Thymus (tissue), 11 donors: Measurements from ENCODE around the gene FTSJ1. TPM values are rescaled to one million over a fixed set of nuclear protein-coding genes. Genes with fewer than 3 reads are reported as not detected.
"Not testable (repeated sequence)": the region's sequence is repeated elsewhere in the genome, so short reads cannot be mapped to it uniquely, and the experiment has no call there.

ENCODE experiments used
- DNase-seq, 9 donors: peaks; one replicate each; pipeline ENCODE4 v3.0.0-alpha.2; 2013; ENCODE audit warnings: low spot score in 9 of 9, low read depth in 6 of 9, missing footprints in 1 of 9
- H3K27ac ChIP-seq, 2 donors: one replicate each; pipeline ENCODE4 v1.5.1; 2013; ENCODE audit warnings: control low read depth in 1 of 2, low read depth in 1 of 2, low read length in 1 of 2, mild to moderate bottlenecking in 1 of 2, moderate library complexity in 1 of 2
- H3K27me3 ChIP-seq, 2 donors: one replicate each; pipeline ENCODE4 v1.5.1; 2013; ENCODE audit warnings: low read length in 1 of 2; ENCODE audit not compliant: control insufficient read depth in 2 of 2, insufficient read depth in 1 of 2
- H3K36me3 ChIP-seq, 2 donors: one replicate each; pipeline ENCODE4 v1.5.1; 2013; ENCODE audit warnings: low read length in 1 of 2, mild to moderate bottlenecking in 1 of 2, moderate library complexity in 1 of 2; ENCODE audit not compliant: control insufficient read depth in 2 of 2, insufficient read depth in 2 of 2
- H3K4me1 ChIP-seq, 2 donors: one replicate each; pipeline ENCODE4 v1.5.1; 2013; ENCODE audit warnings: low read length in 2 of 2; ENCODE audit not compliant: control insufficient read depth in 2 of 2, insufficient read depth in 2 of 2
- H3K4me3 ChIP-seq, 2 donors: one replicate each; pipeline ENCODE4 v1.5.1; 2013; ENCODE audit warnings: low read length in 2 of 2, control low read depth in 1 of 2, mild to moderate bottlenecking in 1 of 2
- H3K9me3 ChIP-seq, 2 donors: one replicate each; pipeline ENCODE4 v1.5.1; 2013; ENCODE audit warnings: low read length in 1 of 2, mild to moderate bottlenecking in 1 of 2; ENCODE audit not compliant: control insufficient read depth in 2 of 2, insufficient read depth in 1 of 2
- WGBS: extraction: QIAGEN DNeasy Blood & Tissue Kit; methylation state at CpG from one replicate; pipeline ENCODE4 v1.1.7; 2013; 5-methylcytosine and 5-hydroxymethylcytosine counted together
- polyA plus RNA-seq: library from polyadenylated mRNA; stranded (reverse); fragments of 200-250 nt; gene quantifications from one replicate; pipeline ENCODE4 v1.2.3, GENCODE V29; 2013
- total RNA-seq: library from RNA; stranded (reverse); fragments of 120-200 nt; gene quantifications from one replicate; pipeline ENCODE4 v1.2.4, GENCODE V29; 2013
- donor health status: healthy.

Gene FTSJ1
- total and polyA plus RNA-seq, 2 donors, result 34.2 to 54.3 TPM

DNA sequence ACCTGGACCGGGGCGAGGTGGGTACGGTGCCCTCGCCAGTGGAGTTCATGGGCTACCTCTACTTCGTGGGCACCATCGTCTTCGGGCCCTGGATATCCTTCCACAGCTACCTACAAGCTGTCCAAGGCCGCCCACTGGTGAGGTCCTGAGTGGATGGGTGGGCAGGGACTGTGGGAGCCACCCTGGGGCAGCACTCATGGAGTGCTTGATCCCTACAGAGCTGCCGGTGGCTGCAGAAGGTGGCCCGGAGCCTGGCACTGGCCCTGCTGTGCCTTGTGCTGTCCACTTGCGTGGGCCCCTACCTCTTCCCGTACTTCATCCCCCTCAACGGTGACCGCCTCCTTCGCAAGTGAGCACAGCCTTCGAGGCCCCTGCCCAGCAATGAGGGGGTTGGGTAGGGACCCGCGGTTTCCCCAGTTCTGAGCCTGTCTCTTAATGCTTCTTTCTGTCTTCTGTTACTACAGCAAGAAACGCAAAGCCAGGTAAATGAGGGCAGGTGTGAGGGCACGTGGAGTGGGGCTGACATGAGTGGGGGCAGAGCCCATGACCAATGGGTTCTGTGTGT is 36.5 kb downstream of the FTSJ1 start:
- WGBS, result 97% methylated on average over 20 of the region's 20 CpGs

DNA sequence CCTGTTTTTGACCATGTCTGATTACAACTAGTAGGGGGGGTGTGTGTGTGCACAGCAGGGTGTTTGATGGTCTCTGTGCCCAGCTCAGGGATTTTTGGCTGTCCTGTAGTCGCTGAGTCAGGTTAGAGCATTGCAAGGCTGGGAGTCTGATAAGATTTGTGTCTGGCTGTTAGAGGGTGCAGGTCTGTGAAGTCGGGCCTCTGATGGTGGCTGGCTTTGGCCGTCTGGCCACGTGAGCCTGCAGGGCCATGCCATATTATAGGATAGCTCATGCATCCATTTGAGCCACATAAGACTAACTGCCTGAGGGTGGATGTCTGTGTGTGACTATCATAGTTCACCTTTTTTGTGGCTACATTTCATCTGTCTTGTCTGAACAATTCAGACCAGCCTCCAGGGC is 37.7 kb downstream of the FTSJ1 start:
- no peak for DNase-seq
- 99% methylated on average over 4 of the region's 4 CpGs for whole genome bisulfite sequencing
- H3K27me3 ChIP-seq, result no peaks in the 10 kb centered on the region

More for the DNA sequence above, 36.5 kb downstream of the FTSJ1 start:
- no peak overlapping the region for H3K4me3 ChIP-seq
- H3K4me1 ChIP-seq, result peaks cover 5 to 13% of the 10 kb centered on the region in 2 donors
- no peak for DNase-seq
- no peaks in the 10 kb centered on the region for H3K27me3 ChIP-seq
- H3K9me3 ChIP-seq, result peaks cover 0 to 4% of the 10 kb centered on the region in 2 donors
- H3K27ac ChIP-seq, result no peak overlapping the region
- peaks cover 0 to 9% of the 10 kb centered on the region in 2 donors for H3K36me3 ChIP-seq

GRCh38 chrX:48514126-48514806 is 38.3 kb downstream of the FTSJ1 start:
- H3K27me3 ChIP-seq, result no peaks in the 10 kb centered on the region
- peaks cover 0 to 9% of the 10 kb centered on the region in 2 donors for H3K36me3 ChIP-seq
- peaks cover 5 to 9% of the 10 kb centered on the region in 2 donors for H3K4me1 ChIP-seq
- no peak overlapping the region for H3K4me3 ChIP-seq
- WGBS, result 97% methylated on average over 16 of the region's 16 CpGs
- no peak for DNase-seq
- peaks cover 0 to 4% of the 10 kb centered on the region in 2 donors for H3K9me3 ChIP-seq
- H3K27ac ChIP-seq, result no peak overlapping the region

More for the DNA sequence above, 37.7 kb downstream of the FTSJ1 start:
- Histone ChIP-seq H3K4me1 (peaks cover 5 to 11% of the 10 kb centered on the region in 2 donors), H3K36me3 (peaks cover 0 to 9% of the 10 kb centered on the region in 2 donors), H3K4me3 (no peak overlapping the region), H3K9me3 (peaks cover 0 to 4% of the 10 kb centered on the region in 2 donors), H3K27ac (no peak overlapping the region)

- peaks cover 0 to 7% of the 10 kb centered on the region in 2 donors for H3K4me1 ChIP-seq
- H3K36me3 ChIP-seq, result peaks cover 0 to 9% of the 10 kb centered on the region in 2 donors
- H3K4me3 ChIP-seq, result no peak overlapping the region
- H3K27ac ChIP-seq, result no peak overlapping the region
- no peaks in the 10 kb centered on the region for H3K27me3 ChIP-seq
- WGBS, result 98% methylated on average over 9 of the region's 9 CpGs
- no peak for DNase-seq
- peaks cover 0 to 4% of the 10 kb centered on the region in 2 donors for H3K9me3 ChIP-seq
Measured at GRCh38 chrX:48514868-48515460, 39.0 kb downstream of the FTSJ1 start.

GRCh38 chrX:48515842-48516241 is 39.8 kb downstream of the FTSJ1 start:
- Histone ChIP-seq H3K4me1 (peaks cover 3 to 15% of the 10 kb centered on the region in 2 donors), H3K27me3 (no peaks in the 10 kb centered on the region), H3K9me3 (peaks cover 0 to 4% of the 10 kb centered on the region in 2 donors), H3K27ac (no peak overlapping the region), H3K36me3 (peaks cover 0 to 9% of the 10 kb centered on the region in 2 donors), H3K4me3 (no peak overlapping the region)
- WGBS, result 98% methylated on average over 10 of the region's 10 CpGs
- no peak for DNase-seq

- Histone ChIP-seq H3K9me3 (peaks cover 0 to 4% of the 10 kb centered on the region in 2 donors), H3K4me3 (no peak overlapping the region), H3K4me1 (peaks cover 3 to 19% of the 10 kb centered on the region in 2 donors), H3K27me3 (no peaks in the 10 kb centered on the region), H3K27ac (no peak overlapping the region), H3K36me3 (peaks cover 0 to 9% of the 10 kb centered on the region in 2 donors)
- WGBS, result 96% methylated on average over 10 of the region's 10 CpGs
- DNase-seq, result no peak
Measured at GRCh38 chrX:48516285-48516684, 40.3 kb downstream of the FTSJ1 start.

DNA sequence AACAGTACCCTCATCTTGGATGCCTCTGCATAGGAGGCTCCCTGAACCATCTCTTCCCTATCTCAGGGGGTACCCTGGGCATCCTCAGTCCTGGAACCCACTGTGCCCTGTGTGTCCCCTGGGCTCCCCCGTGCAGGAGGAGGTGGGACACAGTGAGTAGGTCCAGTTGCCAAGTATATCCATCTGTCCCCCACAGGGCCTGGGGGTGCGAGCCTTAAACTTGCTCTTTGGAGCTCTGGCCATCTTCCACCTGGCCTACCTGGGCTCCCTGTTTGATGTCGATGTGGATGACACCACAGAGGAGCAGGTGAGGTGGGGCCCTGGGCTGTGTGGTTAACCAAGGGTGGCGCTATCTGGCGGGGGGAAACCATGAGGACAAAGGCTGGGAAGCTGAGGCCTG is 41.0 kb downstream of the FTSJ1 start:
- H3K9me3 ChIP-seq, result peaks cover 0 to 4% of the 10 kb centered on the region in 2 donors
- DNase-seq, result no peak
- WGBS, result 50% methylated on average over 5 of the region's 5 CpGs
- H3K27ac ChIP-seq, result no peak overlapping the region
- no peaks in the 10 kb centered on the region for H3K27me3 ChIP-seq
- no peak overlapping the region for H3K4me3 ChIP-seq
- peaks cover 3 to 19% of the 10 kb centered on the region in 2 donors for H3K4me1 ChIP-seq
- peaks cover 0 to 9% of the 10 kb centered on the region in 2 donors for H3K36me3 ChIP-seq

GRCh38 chrX:48519481-48519880 is 43.5 kb downstream of the FTSJ1 start:
- H3K4me1 ChIP-seq, result peaks cover 3 to 25% of the 10 kb centered on the region in 2 donors
- not testable (repeated sequence) for H3K36me3 ChIP-seq, H3K9me3 ChIP-seq, H3K4me3 ChIP-seq, DNase-seq, H3K27me3 ChIP-seq, H3K27ac ChIP-seq
- WGBS, result 80% methylated on average over 4 of the region's 4 CpGs

DNA sequence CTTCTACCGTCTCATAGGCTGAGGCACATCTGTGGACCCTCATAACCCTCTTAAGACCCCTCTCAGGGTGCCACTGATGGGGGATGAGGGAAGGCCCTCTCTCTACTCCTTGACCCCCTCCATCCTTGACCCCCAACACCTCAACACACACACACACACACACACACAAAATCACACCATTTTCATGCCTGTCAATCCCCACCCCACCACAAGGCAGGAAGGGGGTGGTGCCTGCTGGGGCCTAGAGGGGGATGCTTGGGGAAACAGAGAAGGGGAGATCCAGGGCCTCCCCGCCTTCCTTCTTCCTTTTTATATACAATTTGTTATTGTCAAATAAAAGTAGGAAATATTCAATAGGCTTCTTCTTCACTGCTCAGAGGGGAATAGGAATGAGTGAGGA is 44.5 kb downstream of the FTSJ1 start:
- peak in 2 of 9 donors; percentile 20 to 47 for DNase-seq
- H3K36me3 ChIP-seq, result no peaks in the 10 kb centered on the region
- H3K9me3 ChIP-seq, result no peaks in the 10 kb centered on the region
- H3K4me3 ChIP-seq, result no peak overlapping the region
- H3K27ac ChIP-seq, result peak overlapping the region in 1 of 2 donors; percentile 79
- H3K27me3 ChIP-seq, result no peaks in the 10 kb centered on the region
- WGBS, result 77% methylated on average over 2 of the region's 2 CpGs
- peaks cover 3 to 25% of the 10 kb centered on the region in 2 donors for H3K4me1 ChIP-seq
